ENCODE measurements around the gene CCDC134. TPM values are rescaled to one million over a fixed set of nuclear protein-coding genes. Genes with fewer than 3 reads are reported as not detected.

The CCDC134 gene
- total RNA-seq, 2 experiments from 2014 or later, result 15.2 to 15.9 TPM

GRCh38 chr22:41873391-41873790 lies 72.9 kb downstream of the CCDC134 start:
- Mint-ChIP-seq H3K9me3 (no peaks in the 10 kb centered on the region), H3K4me3 (peak overlapping the region; percentile 0), H3K4me1 (ENCODE audit: low read depth) (peaks cover 52% of the 10 kb centered on the region), H3K36me3 (ENCODE audit: low read depth) (peaks cover 75% of the 10 kb centered on the region), H3K27me3 (no peaks in the 10 kb centered on the region), H3K27ac (peak overlapping the region; percentile 70)
- DNase-seq, result peak; percentile 67
- ChIA-PET CTCF (interaction anchor here (1.4 to 3.4 kb wide), 2 partner anchors 10 to 16 kb away, joined by 11 to 18 read pairs; no protein-coding TSS in a partner anchor), POLR2A (interaction anchor here (0.6 to 3.8 kb wide), 9 partner anchors 11 to 74 kb away, joined by 3 to 44 read pairs (median 6); partner anchors contain the start of gene CCDC134)
- ATAC-seq, result peak; percentile 85
- no peak for TF ChIP-seq CTCF (IDR thresholded peaks at IDR 0.05)
- intact Hi-C loops (cut with micrococcal nuclease), result loop anchor here (1.0 to 5.0 kb wide), 3 partner anchors 10 to 41 kb away; partner anchors contain the start of gene SREBF2

GRCh38 chr22:41874090-41874489 lies 73.6 kb downstream of the CCDC134 start:
- no peaks in the 10 kb centered on the region for H3K27me3 Mint-ChIP-seq
- CTCF ChIA-PET, result interaction anchor here (1.1 to 1.5 kb wide), 3 partner anchors 10 to 51 kb away, joined by 3 read pairs; no protein-coding TSS in a partner anchor
- POLR2A ChIA-PET, result interaction anchor here (1.0 to 3.8 kb wide), 7 partner anchors 11 to 66 kb away, joined by 3 to 26 read pairs (median 6); partner anchors contain the start of gene SREBF2
- no peak for TF ChIP-seq CTCF (IDR thresholded peaks at IDR 0.05)
- peaks cover 52% of the 10 kb centered on the region for H3K4me1 Mint-ChIP-seq (ENCODE audit: low read depth)
- intact Hi-C loops (cut with micrococcal nuclease), result loop anchor here (5.0 kb wide), 1 partner anchor 42 kb away; the partner anchor contains the start of gene SREBF2
- peaks cover 75% of the 10 kb centered on the region for H3K36me3 Mint-ChIP-seq (ENCODE audit: low read depth)
- no peak overlapping the region for H3K4me3 Mint-ChIP-seq
- peak overlapping the region; percentile 70 for H3K27ac Mint-ChIP-seq
- no peak for ATAC-seq
- no peaks in the 10 kb centered on the region for H3K9me3 Mint-ChIP-seq
- DNase-seq, result no peak

GRCh38 chr22:41875531-41876270 lies 75.2 kb downstream of the CCDC134 start:
- Mint-ChIP-seq H3K27me3 (no peaks in the 10 kb centered on the region), H3K4me1 (ENCODE audit: low read depth) (peaks cover 52% of the 10 kb centered on the region), H3K9me3 (no peaks in the 10 kb centered on the region), H3K4me3 (no peak overlapping the region), H3K36me3 (ENCODE audit: low read depth) (peaks cover 74% of the 10 kb centered on the region), H3K27ac (no peak overlapping the region)
- ChIA-PET CTCF (interaction anchor here (1.0 to 1.5 kb wide), 6 partner anchors 14 to 65 kb away, joined by 3 to 4 read pairs (median 4); no protein-coding TSS in a partner anchor), POLR2A (interaction anchor here (0.6 to 2.7 kb wide), 6 partner anchors 13 to 86 kb away, joined by 3 to 19 read pairs (median 4); no protein-coding TSS in a partner anchor)
- ATAC-seq, result no peak
- no peak for TF ChIP-seq CTCF (IDR thresholded peaks at IDR 0.05)
- intact Hi-C loops (cut with micrococcal nuclease), result no loop called here
- no peak for DNase-seq

Other genes starting within 250 kb of the CCDC134 start
- gene CSDC2, start 239.7 kb upstream of the CCDC134 start, total RNA-seq, result not detected
- 10 to 100 TPM; 29.8 to 29.9 TPM for gene PMM1, start 210.8 kb upstream of the CCDC134 start, total RNA-seq
- 10 to 100 TPM; 48.0 to 55.1 TPM for gene DESI1, start 179.6 kb upstream of the CCDC134 start, total RNA-seq
- gene XRCC6, start 179.4 kb upstream of the CCDC134 start, total RNA-seq, result 100 to 1,000 TPM; 424 to 425 TPM
- 100 to 1,000 TPM; 275 to 299 TPM for gene SNU13, start 111.8 kb upstream of the CCDC134 start, total RNA-seq
- gene MEI1, start 101.2 kb upstream of the CCDC134 start, total RNA-seq, result 10 to 100 TPM; 27.7 to 28.4 TPM
- 10 to 100 TPM; 87.1 to 92.9 TPM for gene SREBF2, start 32.4 kb downstream of the CCDC134 start, total RNA-seq
- 1 to 10 TPM; 2.3 to 2.7 TPM for gene SHISA8, start 114.4 kb downstream of the CCDC134 start, total RNA-seq
- 1 to 10 TPM; 4.0 TPM for gene TNFRSF13C, start 126.1 kb downstream of the CCDC134 start, total RNA-seq
- gene CENPM, start 146.5 kb downstream of the CCDC134 start, total RNA-seq, result 10 to 100 TPM; 62.5 to 63.1 TPM
- gene SEPTIN3, start 168.8 kb downstream of the CCDC134 start, total RNA-seq, result under 1 TPM; 0.20 to 0.36 TPM
- under 1 TPM in 1 of 2 experiments, not detected in 1; 0.43 TPM for gene WBP2NL, start 198.1 kb downstream of the CCDC134 start, total RNA-seq